ENCODE data around the gene SPTLC3.

SPTLC3 gene

DNA sequence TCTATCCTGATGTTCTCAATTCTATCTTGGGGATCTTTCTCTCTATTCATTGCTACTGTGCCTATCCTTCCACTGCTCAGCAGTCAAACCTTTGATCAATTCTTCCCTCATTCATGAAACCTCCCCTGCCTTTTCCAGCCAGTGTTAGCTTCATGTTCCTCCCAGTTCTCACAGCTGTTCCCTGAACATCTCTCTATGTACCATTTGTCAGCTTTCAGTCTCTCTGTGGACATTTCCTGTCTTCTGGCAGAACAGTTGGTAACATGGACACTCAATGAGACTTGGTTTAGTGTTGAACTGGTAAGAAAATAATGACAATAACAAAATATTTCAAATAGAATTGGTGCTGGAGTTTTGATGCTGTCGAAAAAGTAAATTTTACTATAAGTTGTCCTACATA is 26.2 kb downstream of the SPTLC3 start:
- no peak for DNase-seq

DNA sequence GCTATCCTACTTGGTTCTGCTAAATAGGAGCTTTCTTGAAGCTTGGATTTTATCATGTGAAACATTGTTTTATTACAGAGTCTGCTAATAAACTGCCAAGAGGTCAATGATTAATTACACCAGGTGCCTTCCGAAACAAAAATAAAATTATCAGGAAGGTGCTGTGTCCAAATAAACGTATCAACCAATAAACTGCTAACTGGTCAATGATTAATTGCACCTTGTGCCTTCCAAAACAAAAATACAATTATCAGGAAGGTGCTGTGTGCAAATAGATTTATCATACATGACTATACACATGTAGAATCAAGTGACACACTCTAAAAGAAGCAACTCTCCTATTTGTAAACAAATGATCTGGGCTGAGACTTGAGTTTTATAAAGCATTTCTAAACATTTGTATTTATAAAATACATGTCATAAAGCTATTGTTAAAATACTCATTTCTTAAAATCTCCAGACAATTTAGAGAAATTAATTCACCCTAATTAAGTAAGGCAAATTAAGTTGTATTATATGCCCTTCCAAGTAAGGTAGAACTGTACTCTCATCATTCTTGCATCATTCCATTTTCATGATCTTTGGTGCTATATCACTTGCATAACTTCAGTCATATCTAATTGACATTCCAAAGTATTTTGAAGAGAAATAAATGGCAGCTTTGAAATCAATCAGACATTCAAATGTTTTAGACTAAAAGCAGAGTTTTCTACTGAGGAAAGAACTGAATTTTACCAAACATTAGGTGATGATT is 26.8 kb downstream of the SPTLC3 start:
- no peak for DNase-seq

DNA sequence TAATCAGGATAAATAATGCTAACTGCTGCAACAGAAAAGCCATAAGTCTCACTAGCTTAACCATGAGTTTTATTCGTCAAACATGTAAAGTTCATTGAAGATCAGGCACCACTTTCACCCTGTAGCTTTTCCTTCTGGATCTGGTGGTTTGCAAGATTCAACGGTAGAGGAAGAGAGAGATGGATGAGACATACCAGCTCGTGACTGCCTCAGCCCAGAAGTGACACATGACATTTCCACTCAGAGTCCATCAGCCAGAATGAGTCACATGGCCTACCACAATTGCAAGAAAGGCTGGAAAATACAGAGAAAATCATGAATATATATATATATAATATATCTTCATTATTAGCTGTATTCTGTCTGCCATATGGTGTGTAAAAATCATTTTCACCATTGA is 29.0 kb downstream of the SPTLC3 start:
- no peak for DNase-seq

DNA sequence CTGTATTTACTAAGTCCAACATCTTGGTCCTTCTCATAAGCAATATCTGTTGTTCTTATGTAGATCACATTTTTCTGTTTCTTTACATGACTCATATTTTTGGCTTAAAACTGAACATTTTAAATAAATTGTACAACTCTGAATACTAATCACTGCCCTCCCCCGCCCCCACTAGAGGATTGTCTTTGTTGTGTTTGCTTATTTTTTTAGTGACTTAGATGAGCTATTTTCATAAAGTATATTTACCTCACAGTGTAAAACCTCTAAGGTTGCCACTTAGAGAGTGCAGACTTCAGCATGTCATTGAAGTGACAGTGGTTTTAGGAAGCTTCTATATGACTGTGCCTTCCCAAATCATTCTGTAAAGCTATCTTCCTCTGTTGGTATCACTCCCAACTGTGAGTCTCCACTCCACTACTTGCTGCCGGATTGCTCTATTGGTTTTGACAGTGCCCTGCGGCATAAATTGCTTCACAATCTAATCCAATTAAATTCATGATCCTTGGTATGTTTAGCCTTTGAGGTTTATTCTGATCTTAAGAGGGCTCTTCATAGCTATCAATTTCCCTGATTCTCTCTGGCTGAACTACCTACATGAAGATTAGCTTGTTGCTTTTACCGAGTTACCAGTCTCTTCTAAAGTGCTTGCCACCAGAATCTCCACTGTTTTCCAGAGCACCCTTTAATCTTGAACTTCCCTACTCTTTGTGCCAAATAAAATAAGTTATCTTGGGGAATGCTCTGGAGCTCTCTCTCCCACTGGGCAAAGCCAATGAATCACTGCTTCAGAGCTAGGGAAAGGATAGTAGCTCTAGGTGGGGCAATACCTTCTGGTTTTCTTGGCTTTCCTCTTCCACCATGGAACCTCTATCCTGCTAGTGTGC is 33.0 kb downstream of the SPTLC3 start:
- DNase-seq: no peak

DNA sequence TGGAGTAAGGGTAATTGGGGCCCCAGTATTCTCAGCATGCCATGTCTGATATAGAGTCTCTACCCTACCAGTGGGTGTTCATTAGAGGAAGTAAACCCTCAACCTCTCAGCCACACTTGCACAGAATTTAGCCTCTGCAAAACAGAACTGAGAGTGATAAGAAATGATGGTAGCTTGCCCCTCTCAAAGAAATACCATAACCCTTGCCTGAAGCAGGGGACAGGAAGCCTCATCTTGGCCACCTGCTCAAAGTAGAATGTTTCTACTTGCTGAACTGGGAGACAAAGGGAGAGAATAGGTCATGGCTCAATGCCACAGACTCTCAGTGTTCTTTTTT is 33.7 kb downstream of the SPTLC3 start:
- no peak for DNase-seq

- no peak for DNase-seq
Observed at GRCh38 chr20:13046409-13046808, 37.6 kb downstream of the SPTLC3 start.

DNA sequence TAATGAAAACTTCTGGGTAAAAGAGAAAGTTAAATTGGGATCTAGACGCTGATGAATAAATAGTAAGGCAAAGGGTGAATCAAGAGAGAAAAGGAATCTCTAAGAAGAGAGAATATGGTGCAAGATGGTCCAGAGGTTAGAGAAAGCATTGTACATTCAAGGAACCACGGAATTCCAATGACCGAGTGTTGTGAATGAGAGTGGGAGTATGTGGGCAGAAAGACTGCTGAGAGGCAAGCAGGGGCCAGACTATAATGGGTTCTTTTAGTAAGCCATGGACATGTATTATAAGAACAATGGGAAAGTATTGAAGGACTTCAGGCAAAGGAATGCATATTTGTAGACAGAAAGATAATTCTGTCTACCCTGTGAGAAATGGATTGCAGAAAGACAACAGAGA is 45.2 kb downstream of the SPTLC3 start:
- no peak for DNase-seq

DNA sequence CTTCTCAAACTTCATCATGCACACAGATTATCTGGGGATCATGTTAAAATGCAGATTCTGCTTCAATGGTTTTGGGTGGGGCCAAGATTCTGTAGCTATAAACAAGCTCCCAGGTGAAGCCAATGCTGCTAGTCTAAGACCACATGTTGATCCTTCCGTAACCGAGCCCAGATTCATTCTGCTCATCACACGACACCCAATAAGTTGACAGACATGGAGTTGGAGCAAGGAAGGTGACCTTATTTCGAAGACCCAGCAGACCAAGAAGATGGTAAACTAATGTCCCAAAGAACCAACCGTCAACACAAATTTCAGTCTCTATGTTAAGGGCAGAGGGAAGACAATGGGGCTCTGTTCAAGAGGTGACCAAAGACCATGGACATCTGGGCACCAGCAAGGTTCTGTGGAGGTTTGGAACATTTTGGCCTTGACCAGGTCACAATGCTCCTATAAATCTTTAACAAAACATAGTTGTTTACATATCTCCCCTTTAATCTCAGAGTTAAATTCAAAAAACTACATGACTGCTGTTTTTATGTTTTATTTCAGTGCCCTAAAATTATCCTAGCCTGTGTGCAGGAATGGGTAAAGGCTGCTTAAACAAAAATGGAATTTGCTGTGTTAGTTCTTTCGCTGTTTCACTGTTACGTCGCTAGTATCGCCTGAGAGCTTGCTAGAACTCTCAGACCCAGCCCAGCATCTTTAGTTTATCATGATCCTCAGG is 50.1 kb downstream of the SPTLC3 start:
- no peak for DNase-seq

DNA sequence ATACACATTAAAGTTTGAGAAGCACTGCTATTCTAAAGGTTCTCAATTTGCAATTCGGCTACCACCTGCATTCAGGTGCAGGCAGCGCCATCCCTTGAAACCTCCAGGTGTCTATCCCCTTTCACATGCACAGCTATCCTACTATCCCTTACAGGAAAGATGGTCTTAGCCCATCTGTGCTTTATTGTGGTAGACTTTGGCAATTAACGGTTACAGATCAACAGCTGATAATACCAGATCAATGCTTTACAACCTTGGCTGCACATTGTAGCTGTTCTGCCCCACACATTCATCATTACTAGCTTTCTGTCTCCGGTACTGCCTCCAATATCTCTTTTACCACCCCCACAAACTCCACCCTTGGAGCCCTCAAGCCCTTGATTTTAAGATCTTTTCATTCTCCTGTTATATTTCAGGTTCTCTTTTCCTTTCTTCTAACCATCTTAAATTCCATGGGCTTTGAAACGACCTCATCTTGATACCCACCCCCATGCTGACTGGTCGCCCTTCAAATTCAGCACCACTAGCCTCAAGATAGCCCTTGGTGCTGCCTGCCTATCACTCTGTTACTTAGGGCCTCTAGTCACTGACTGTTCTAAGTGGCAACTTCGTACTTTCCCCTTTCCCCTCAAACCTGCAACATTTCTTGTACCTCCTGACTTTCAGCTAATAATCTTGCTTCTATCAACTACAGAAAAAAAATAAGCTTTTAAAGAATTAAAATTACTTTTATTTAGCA is 50.8 kb downstream of the SPTLC3 start:
- DNase-seq: no peak

DNA sequence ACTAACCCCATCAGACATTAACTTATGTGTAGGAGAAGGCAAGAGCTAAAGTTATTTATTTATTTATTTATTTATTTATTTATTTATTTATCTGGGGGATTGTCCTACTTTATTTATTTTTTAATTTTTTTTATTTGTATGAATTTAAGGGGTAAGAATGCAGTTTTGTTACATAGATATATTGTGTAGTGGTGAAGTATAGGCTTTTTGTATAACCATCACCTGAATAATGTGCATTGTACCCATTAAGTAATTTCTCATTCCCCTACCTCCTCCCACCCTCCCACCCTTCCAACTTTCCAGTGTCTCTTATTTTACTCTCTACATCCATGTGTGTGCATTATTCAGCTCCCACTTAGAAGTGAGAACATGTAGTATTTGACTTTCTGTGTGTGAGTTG is 51.6 kb downstream of the SPTLC3 start:
- DNase-seq: no peak

- DNase-seq: no peak
Observed at GRCh38 chr20:13061381-13061780, 52.6 kb downstream of the SPTLC3 start.

GRCh38 chr20:13062789-13063188 is 54.0 kb downstream of the SPTLC3 start:
- DNase-seq: no peak

- no peak for DNase-seq
Observed at GRCh38 chr20:13068336-13068735, 59.6 kb downstream of the SPTLC3 start.

- no peak for DNase-seq
Observed at GRCh38 chr20:13081877-13082276, 73.1 kb downstream of the SPTLC3 start.

DNA sequence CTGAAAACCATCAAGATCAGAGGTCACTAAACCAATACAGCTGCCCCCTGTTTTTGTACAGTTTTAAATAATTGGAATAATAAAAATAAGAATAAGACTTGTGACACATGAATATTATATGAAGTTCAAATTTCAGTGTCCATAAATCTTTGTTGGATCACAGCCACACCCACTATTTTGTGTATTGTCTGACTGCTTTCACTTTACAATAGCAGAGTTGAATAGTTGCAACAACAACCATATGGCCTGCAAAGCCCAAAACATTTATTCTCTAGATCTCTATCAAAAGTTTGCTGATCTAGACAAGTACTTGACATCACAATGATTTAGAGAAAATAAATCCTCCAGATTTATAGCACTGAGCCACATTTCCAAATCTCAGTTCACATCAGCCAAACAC is 73.6 kb downstream of the SPTLC3 start:
- no peak for DNase-seq

- no peak for DNase-seq
Observed at GRCh38 chr20:13085275-13085674, 76.5 kb downstream of the SPTLC3 start.

GRCh38 chr20:13089950-13090469 is 81.2 kb downstream of the SPTLC3 start:
- no peak for DNase-seq

- no peak for DNase-seq
Observed at GRCh38 chr20:13092111-13092510, 83.3 kb downstream of the SPTLC3 start.

DNA sequence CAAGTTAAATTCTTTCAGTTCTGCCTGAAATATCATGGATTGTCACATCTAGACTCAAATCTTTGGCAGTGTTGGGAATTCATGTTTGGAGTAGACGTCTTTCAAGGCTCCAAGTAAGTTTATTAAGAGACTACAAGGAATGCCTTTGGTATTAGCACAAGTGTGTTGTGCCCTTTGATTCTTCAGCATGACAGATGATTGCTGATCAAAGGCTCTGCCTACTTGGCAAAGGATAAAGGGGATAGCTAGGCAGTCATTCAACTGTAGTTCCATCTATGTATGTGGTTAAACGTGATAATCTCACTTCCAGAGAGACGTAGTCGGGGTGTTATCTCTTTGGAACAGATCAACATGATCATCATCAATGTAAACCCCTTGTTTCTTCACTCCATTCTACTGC is 86.2 kb downstream of the SPTLC3 start:
- no peak for DNase-seq

- DNase-seq: no peak
Observed at GRCh38 chr20:13098720-13099355, 90.1 kb downstream of the SPTLC3 start.

DNA sequence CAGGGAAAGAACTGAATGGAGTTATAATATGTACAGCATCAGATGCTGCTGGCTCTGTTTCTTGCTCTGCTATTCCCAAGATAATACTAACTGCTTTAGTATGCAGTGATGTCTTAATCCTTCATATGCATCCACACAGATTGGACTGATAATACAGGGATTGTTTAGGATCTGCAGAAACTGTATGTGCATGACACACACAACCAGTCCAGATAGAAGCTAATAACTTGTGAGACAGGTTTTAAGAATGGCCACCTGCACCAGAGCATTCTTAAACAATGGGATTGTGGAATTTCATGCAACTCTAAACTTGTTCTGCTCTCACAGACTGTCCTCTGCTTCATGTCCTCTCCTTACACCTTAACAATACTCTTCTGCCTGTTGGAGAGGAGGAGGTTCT is 90.9 kb downstream of the SPTLC3 start:
- DNase-seq: no peak

DNA sequence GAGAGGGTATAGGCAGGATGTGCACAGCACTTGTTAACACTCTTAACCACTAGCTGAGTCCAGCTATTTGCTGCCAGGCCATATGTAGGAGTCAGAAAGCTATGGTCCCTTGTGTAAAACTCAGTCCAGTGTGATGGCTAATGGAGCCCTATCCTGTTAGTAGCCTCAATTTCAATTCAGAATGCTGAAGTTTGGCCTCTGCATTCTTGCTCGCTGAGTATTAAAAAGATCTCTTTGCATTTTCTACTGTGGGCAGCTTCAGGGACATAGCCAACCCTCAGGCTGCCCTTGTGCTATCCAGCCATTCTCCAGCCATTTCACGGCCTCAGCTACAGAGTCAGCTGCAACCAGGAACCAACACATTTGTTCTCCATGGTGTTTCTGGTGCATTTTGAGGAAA is 92.5 kb downstream of the SPTLC3 start:
- no peak for DNase-seq

Measured in activated CD4-positive, alpha-beta T cell treated with anti-CD3 and anti-CD28 coated beads, Interleukin-2, amount 50 U/mL, for 48 hours (primary cell).